HCT116 (cell line): Measurements from ENCODE around the gene MEAK7. TPM values are rescaled to one million over a fixed set of nuclear protein-coding genes. Genes with fewer than 3 reads are reported as not detected.

Experiments
- ATAC-seq: fragments of 200-7000 bp; cut with Tn5 transposase; 2 replicates; pipeline ENCODE4 v1.9.1; 2020; ENCODE audit warnings: mild to moderate bottlenecking, moderate library complexity
- BruUV-seq: library from RNA; stranded (reverse); fragments of 400-500 nt; replicated peaks from 2 replicates; lab custom pipeline; 2021; lab: Mats Ljungman, UMichigan
- CTCF ChIA-PET: fragments of 300-600 bp; sonication (Branson Sonifier 250); formaldehyde crosslinking; loops from one replicate; lab custom pipeline; 2021; ENCODE audit warnings: antibody characterized with exemption; lab: Charles Lee
- POLR2A ChIA-PET: fragments of 300-600, 350-600 bp; sonication (Branson Sonifier 250); formaldehyde crosslinking; loops from one replicate; lab custom pipeline; 2021; ENCODE audit warnings: antibody characterized with exemption; lab: Charles Lee
- RAD21 ChIA-PET, 2 experiments: fragments of 300-600 bp; sonication (Branson Sonifier 250); formaldehyde crosslinking; loops; one replicate each; lab custom pipeline; 2023; ENCODE audit warnings: low total read pairs in 2 of 2; ENCODE audit not compliant: uncharacterized antibody in 2 of 2, unreplicated experiment in 2 of 2, low non-redundant PET in 1 of 2; lab: Charles Lee
- DNase-seq: peaks from one replicate; pipeline ENCODE4 v3.0.0-alpha.2; 2010; ENCODE audit warnings: low read depth, low spot score
- H2AFZ ChIP-seq: fragments of 200-600 bp; shearing (Covaris generic), sonication (generic); 2 replicates; pipeline ENCODE4 v1.6.1; 2017; ENCODE audit warnings: low read depth, mixed run types, mixed read lengths, antibody characterized with exemption, low read length; ENCODE audit not compliant: poor library complexity, severe bottlenecking
- H3K27ac ChIP-seq: 2 replicates; pipeline ENCODE4 v1.5.1; 2012; ENCODE audit warnings: low read depth, low read length
- H3K27me3 ChIP-seq: fragments of 200-600 bp; sonication (generic); 2 replicates; pipeline ENCODE4 v1.6.1; 2016; ENCODE audit warnings: mixed run types, low read length, mixed read lengths; ENCODE audit not compliant: insufficient read depth
- H3K36me3 ChIP-seq, 2 experiments: fragments of 200-500 bp in 1 of 2; fragments of 200-600 bp in 1 of 2; sonication (Bioruptor generic) in 1 of 2; sonication (generic) in 1 of 2; 2 replicates each; pipeline versions ENCODE4 v1.5.1 to v1.6.1; 2014 to 2016; ENCODE audit warnings: low read length in 2 of 2, inconsistent platforms in 1 of 2, mixed read lengths in 1 of 2, mixed run types in 1 of 2; ENCODE audit not compliant: insufficient read depth in 2 of 2, control insufficient read depth in 1 of 2
- H3K4me1 ChIP-seq, 2 experiments: fragments of 200-600 bp in 1 of 2; sonication (generic) in 1 of 2; 2 replicates each; pipeline versions ENCODE4 v1.5.1 to v1.6.1; 2012 to 2017; ENCODE audit warnings: low read length in 2 of 2, inconsistent platforms in 1 of 2, mild to moderate bottlenecking in 1 of 2, mixed read lengths in 1 of 2, mixed run types in 1 of 2, moderate library complexity in 1 of 2; ENCODE audit not compliant: insufficient read depth in 2 of 2, control insufficient read depth in 1 of 2
- H3K4me2 ChIP-seq: fragments of 200-600 bp; sonication (generic); 2 replicates; pipeline ENCODE4 v1.6.1; 2017; ENCODE audit warnings: mixed run types, low read length, mixed read lengths
- H3K4me3 ChIP-seq, 2 experiments: fragments of 200-600 bp in 1 of 2; sonication (generic) in 1 of 2; replicated peaks in 1 of 2; 2 replicates each; pipeline ENCODE4 v1.5.1; 2011 to 2016; ENCODE audit warnings: low read length in 2 of 2, control low read depth in 1 of 2, low read depth in 1 of 2, mild to moderate bottlenecking in 1 of 2, mixed read lengths in 1 of 2, mixed run types in 1 of 2
- H3K79me2 ChIP-seq: fragments of 200-600 bp; sonication (generic); 2 replicates; pipeline ENCODE4 v1.6.1; 2017; ENCODE audit warnings: mild to moderate bottlenecking, mixed run types, low read length, moderate library complexity, mixed read lengths; ENCODE audit not compliant: insufficient read depth
- H3K9ac ChIP-seq: fragments of 200-600 bp; sonication (generic); 2 replicates; pipeline ENCODE4 v1.6.1; 2016; ENCODE audit warnings: low read length, mixed read lengths
- H3K9me2 ChIP-seq: fragments of 200-600 bp; sonication (generic), shearing (Covaris generic); 2 replicates; pipeline ENCODE4 v1.6.1; 2017; ENCODE audit warnings: mixed run types, mild to moderate bottlenecking, moderate library complexity; ENCODE audit not compliant: insufficient read depth
- H3K9me3 ChIP-seq, 2 experiments: fragments of 200-500 bp in 1 of 2; fragments of 200-600 bp in 1 of 2; sonication (Bioruptor generic) in 1 of 2; sonication (generic) in 1 of 2; 2 replicates each; pipeline ENCODE4 v1.6.1; 2014 to 2017; ENCODE audit warnings: low read length in 2 of 2, mixed read lengths in 2 of 2, inconsistent platforms in 1 of 2, low read depth in 1 of 2, mild to moderate bottlenecking in 1 of 2, mixed run types in 1 of 2, moderate library complexity in 1 of 2; ENCODE audit not compliant: control insufficient read depth in 1 of 2, insufficient read depth in 1 of 2
- H4K20me1 ChIP-seq: fragments of 200-600 bp; sonication (generic), shearing (Covaris generic); 2 replicates; pipeline ENCODE4 v1.6.1; 2017; ENCODE audit warnings: mixed run types, mild to moderate bottlenecking, moderate library complexity; ENCODE audit not compliant: insufficient read depth
- CBX3 ChIP-seq: IDR thresholded peaks from 2 replicates; pipeline ENCODE4 v1.6.1; 2012; ENCODE audit warnings: low read depth
- CEBPB ChIP-seq: IDR thresholded peaks from 2 replicates; pipeline ENCODE4 v1.6.1; 2012; ENCODE audit warnings: low read depth
- ELF1 ChIP-seq: IDR thresholded peaks from 2 replicates; pipeline ENCODE4 v1.6.1; 2012; ENCODE audit warnings: low read depth, borderline replicate concordance
- EZH2 ChIP-seq: fragments of 200-600 bp; sonication (generic); IDR thresholded peaks from 2 replicates; pipeline ENCODE4 v1.6.1; 2017; ENCODE audit warnings: antibody characterized with exemption, mixed run types
- EZH2phosphoT487 ChIP-seq: fragments of 200-600 bp; IDR thresholded peaks from 2 replicates; pipeline ENCODE4 v1.6.1; 2018; ENCODE audit warnings: antibody characterized with exemption, borderline replicate concordance
- JUND ChIP-seq: IDR thresholded peaks from 2 replicates; pipeline ENCODE4 v1.6.1; 2012
- POLR2AphosphoS5 ChIP-seq: IDR thresholded peaks from 2 replicates; pipeline ENCODE4 v1.6.1; 2011; ENCODE audit warnings: mild to moderate bottlenecking, low read depth, low read length, moderate library complexity
- SIN3A ChIP-seq: IDR thresholded peaks from 2 replicates; pipeline ENCODE4 v1.6.1; 2012; ENCODE audit warnings: low read depth
- YY1 ChIP-seq: IDR thresholded peaks from 2 replicates; pipeline ENCODE4 v1.6.1; 2011; ENCODE audit warnings: low read length, low read depth, moderate library complexity, mild to moderate bottlenecking; ENCODE audit not compliant: insufficient replicate concordance; ENCODE audit errors: extremely low read depth
- ZNF274 ChIP-seq: fragments of 200-500 bp; sonication (Bioruptor generic); IDR thresholded peaks from 2 replicates; pipeline ENCODE4 v1.6.1; 2014; ENCODE audit warnings: mild to moderate bottlenecking, low read depth, low read length, inconsistent platforms
- intact Hi-C: fragments of 100-400 bp; cut with micrococcal nuclease; formaldehyde crosslinking; loops from 2 replicates; pipeline ENCODE4 v1.10.0; 2022
- total RNA-seq: library from RNA; stranded (reverse); gene quantifications from one replicate; pipeline ENCODE4 v1.2.1, GENCODE V29; 2021; ENCODE audit not compliant: unreplicated experiment
- TF ChIP-seq, protein P1 (sequence below): IDR thresholded peaks from 2 replicates; pipeline ENCODE4 v1.6.1; 2012; ENCODE audit warnings: low read depth
- TF ChIP-seq, protein P2 (sequence below): IDR thresholded peaks from 2 replicates; pipeline ENCODE4 v1.6.1; 2012

Gene MEAK7
- total RNA-seq, 1 experiment from 2014 or later, result 32.2 TPM

- CTCF ChIA-PET, result interaction anchor here (1.7 kb wide), 1 partner anchor 29 kb away, joined by 4 read pairs; no protein-coding TSS in a partner anchor
- no peak overlapping the region for H2AFZ ChIP-seq
- no peaks in the 10 kb centered on the region for H3K9me2 ChIP-seq
- no peak overlapping the region for H3K4me3 ChIP-seq
- H3K4me1 ChIP-seq, result peaks cover 2 to 13% of the 10 kb centered on the region in 2 experiments; a peak in 1 of 4 replicates
- TF ChIP-seq EZH2 (no peak), CEBPB (no peak), CBX3 (no peak), YY1 (no peak), EZH2phosphoT487 (no peak), POLR2AphosphoS5 (no peak), JUND (no peak), SIN3A (no peak), ELF1 (no peak), ZNF274 (no peak)
- TF ChIP-seq, protein P1, sequence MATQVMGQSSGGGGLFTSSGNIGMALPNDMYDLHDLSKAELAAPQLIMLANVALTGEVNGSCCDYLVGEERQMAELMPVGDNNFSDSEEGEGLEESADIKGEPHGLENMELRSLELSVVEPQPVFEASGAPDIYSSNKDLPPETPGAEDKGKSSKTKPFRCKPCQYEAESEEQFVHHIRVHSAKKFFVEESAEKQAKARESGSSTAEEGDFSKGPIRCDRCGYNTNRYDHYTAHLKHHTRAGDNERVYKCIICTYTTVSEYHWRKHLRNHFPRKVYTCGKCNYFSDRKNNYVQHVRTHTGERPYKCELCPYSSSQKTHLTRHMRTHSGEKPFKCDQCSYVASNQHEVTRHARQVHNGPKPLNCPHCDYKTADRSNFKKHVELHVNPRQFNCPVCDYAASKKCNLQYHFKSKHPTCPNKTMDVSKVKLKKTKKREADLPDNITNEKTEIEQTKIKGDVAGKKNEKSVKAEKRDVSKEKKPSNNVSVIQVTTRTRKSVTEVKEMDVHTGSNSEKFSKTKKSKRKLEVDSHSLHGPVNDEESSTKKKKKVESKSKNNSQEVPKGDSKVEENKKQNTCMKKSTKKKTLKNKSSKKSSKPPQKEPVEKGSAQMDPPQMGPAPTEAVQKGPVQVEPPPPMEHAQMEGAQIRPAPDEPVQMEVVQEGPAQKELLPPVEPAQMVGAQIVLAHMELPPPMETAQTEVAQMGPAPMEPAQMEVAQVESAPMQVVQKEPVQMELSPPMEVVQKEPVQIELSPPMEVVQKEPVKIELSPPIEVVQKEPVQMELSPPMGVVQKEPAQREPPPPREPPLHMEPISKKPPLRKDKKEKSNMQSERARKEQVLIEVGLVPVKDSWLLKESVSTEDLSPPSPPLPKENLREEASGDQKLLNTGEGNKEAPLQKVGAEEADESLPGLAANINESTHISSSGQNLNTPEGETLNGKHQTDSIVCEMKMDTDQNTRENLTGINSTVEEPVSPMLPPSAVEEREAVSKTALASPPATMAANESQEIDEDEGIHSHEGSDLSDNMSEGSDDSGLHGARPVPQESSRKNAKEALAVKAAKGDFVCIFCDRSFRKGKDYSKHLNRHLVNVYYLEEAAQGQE, result no peak
- TF ChIP-seq, protein P2, sequence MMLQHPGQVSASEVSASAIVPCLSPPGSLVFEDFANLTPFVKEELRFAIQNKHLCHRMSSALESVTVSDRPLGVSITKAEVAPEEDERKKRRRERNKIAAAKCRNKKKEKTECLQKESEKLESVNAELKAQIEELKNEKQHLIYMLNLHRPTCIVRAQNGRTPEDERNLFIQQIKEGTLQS, result no peak
- H4K20me1 ChIP-seq, result no peaks in the 10 kb centered on the region
- BruUV-seq, result no TSS peak
- H3K9me3 ChIP-seq, result no peaks in the 10 kb centered on the region
- DNase-seq (no peak), ATAC-seq (no peak)
- no peaks in the 10 kb centered on the region for H3K36me3 ChIP-seq
- H3K27me3 ChIP-seq, result no peaks in the 10 kb centered on the region
- no peaks in the 10 kb centered on the region for H3K79me2 ChIP-seq
- RAD21 ChIA-PET, result no interaction called here
- intact Hi-C loops, result no loop called here
- POLR2A ChIA-PET, result no interaction called here
- no peak overlapping the region for H3K4me2 ChIP-seq
- H3K27ac ChIP-seq, result no peak overlapping the region
- H3K9ac ChIP-seq, result no peak overlapping the region
Measured at GRCh38 chr16:84540194-84540593, 35.7 kb upstream of the MEAK7 start.
